Right lung (tissue), 5 donors: Measurements from ENCODE around the gene CHCHD6. TPM values are rescaled to one million over a fixed set of nuclear protein-coding genes. Genes with fewer than 3 reads are reported as not detected.
A peak's percentile ranks its signal among the peaks of the same experiment; 100 is the strongest.

ENCODE experiments used
- DNase-seq, 2 donors: peaks; one replicate each; pipeline ENCODE4 v3.0.0-alpha.2; 2013
- polyA plus RNA-seq, 5 donors: library from polyadenylated mRNA; unstranded; fragments of 120-200 nt; gene quantifications; one replicate each; pipeline versions ENCODE4 v1.2.1 to v1.2.3, GENCODE V29; 2013; ENCODE audit warnings: inconsistent platforms in 1 of 5, low replicate concordance in 1 of 5; ENCODE audit not compliant: insufficient read length in 5 of 5, insufficient read depth in 1 of 5

Gene CHCHD6
- polyA plus RNA-seq, 5 donors: 16.4 to 24.3 (median 20.4) TPM

GRCh38 chr3:126990890-126991289, 286.9 kb downstream of the CHCHD6 start:
- no peak for DNase-seq

DNA sequence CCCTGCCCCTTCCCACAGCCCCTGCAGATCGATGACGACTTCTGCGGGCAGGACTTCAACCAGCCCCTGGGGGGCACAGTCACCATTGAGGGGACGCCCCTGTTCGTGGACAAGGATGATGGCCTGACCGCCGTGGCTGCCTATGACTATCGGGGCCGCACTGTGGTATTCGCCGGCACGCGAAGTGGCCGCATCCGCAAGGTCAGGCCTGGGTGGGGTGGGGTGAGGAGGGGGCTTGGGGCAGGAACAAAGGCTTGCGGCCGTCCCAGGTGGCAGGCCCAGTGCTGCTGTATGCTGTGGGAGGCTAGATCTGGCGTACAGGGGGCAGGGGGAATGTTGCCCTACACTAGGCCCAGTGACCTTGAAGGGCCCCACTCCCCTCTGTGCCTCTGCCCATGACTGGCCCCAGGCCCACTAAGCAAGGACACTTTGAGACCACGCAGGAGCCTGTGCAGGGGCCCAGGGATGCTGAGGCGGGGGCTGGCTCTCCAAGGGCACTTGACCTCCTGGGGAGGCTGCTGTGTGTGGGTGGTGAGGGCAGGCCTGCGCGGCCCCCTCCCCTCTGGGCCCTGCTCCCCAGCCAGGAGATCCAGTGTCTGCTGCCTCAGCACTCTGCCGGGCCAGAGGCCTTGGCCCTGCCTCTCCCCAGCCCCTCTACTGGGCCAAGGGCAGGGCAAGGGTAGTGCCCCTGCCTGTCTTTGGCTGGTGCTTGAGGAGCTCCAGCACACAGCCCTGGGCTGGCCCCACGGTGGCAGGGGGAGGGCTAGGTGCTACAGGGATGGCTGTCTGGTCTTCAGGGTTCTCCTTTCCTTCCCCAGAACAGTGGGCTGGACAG, 287.5 kb downstream of the CHCHD6 start:
- no peak for DNase-seq

- DNase-seq: no peak
Measured at GRCh38 chr3:126992216-126992615, 288.2 kb downstream of the CHCHD6 start.

GRCh38 chr3:126992776-126993175, 288.7 kb downstream of the CHCHD6 start:
- no peak for DNase-seq

DNA sequence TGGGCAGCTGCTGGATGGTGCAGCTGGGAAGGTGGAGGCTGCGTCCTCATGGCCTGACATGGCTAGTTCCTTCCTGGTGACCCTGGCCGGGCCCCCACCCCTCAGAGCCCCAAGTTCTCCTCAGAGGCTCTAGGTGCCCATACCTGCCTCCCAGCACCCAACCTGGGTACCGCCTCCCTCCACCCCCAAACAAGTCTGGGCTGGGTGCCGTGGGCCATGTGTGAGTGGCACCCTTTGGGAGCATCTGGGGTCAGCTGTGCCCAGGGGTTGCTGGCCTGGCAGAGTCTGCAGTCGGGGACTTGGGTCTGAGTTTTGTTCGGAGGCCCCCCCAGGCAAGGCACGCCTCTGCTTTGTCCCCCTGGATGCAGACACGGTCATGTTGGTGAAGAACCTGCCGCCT, 289.4 kb downstream of the CHCHD6 start:
- no peak for DNase-seq

DNA sequence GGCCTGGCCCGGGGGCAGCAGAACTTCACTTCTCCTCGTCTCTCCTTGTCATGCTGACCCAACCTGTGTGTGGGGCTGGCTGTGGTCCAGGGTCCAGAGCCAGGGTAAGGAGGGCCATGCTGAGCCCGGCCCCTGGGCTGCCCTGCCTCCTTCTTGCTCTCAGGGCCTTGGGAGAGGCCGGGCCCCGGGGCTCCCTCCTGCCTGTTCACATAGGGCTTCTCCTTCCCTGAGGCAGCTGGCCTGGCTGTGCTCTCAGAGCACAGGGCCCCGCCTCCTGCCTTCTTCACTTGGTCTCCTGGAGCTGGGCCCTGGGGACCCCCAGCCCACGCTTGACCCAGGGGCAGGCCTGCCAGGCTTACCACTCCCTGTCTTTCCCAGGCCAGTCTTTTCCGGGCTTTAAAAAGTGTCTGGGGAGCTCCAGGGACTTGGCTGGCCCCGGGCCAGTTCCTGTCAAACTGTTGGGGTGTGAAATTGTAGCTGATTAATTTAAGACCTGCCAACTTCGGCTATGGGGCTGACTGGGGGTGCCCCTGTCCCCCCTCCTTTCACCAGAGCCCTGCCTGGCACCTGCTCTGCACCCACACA, 290.7 kb downstream of the CHCHD6 start:
- DNase-seq: no peak

DNA sequence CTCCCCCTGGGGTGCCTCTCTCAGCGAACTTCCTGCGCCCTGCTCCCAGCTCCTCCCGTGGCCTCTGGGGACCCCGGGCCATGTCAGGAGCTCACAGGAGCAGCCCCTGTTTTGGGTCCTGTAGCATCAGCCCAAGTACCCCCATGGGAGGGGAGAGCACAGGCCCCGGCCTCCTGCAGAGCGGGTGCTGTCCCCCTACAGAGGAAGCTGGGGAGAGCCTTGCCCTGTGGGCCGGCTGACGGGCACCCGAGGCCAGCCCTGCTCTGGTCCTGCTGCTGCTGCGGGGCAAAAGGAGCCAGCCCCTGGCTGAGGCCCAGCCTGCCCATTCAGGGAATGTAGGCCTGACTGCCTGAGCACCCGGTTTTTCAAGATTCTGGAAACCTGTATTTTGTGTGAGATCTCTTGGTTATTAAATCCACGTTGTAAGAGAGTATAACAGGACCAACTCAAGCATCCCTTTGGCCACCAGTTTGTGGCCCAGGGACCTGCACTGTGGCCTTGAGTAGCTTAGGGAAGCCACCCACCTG, 291.3 kb downstream of the CHCHD6 start:
- DNase-seq: no peak

DNA sequence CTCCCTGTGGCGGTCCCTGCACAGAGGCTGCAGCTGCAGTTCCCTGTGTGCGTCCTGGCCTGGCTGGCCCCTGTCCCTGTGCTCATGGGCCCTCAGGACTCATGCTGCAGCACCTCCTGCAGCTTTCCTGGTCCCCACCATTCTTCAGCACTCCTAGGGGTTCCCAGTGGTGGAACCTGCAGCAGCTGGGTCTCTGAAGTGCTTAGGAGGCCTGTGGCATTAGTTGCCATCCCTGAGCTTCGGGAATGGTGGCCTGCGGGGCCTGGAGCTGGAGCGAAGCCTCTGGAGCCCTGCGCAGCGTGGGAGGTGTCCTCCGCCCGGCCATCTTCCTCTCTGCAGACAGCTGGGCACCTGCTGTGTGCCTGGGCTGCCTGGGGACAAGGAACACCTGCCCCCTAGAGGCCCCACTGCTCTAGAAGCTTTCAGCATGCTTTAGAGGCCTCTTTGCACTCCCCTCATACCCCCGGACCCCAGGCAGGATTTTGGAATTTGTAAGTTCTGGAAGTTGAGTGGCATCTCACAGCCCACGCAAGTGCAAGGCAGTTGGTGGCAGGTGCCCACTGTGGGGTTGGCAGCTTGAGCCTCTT, 292.0 kb downstream of the CHCHD6 start:
- no peak for DNase-seq

DNA sequence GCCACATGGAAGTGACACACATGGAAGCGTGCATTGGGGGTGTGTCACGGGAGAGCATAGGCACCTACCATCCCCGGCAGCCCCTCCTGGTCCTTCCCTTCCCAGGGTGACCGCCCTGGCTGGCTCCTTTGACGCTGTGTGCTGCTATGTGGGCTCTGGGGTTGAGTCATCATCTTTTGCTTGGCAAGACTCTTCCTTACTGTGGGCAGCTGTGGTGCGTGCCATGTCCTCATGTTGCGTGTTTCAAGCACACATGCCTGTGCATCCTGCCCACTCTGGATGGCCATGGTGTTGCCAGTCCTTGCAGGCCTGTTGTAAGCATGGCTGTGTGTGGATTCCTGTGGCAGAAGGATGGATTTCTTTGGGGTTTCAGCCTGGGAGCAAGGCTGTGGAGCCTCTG, 292.9 kb downstream of the CHCHD6 start:
- no peak for DNase-seq

DNA sequence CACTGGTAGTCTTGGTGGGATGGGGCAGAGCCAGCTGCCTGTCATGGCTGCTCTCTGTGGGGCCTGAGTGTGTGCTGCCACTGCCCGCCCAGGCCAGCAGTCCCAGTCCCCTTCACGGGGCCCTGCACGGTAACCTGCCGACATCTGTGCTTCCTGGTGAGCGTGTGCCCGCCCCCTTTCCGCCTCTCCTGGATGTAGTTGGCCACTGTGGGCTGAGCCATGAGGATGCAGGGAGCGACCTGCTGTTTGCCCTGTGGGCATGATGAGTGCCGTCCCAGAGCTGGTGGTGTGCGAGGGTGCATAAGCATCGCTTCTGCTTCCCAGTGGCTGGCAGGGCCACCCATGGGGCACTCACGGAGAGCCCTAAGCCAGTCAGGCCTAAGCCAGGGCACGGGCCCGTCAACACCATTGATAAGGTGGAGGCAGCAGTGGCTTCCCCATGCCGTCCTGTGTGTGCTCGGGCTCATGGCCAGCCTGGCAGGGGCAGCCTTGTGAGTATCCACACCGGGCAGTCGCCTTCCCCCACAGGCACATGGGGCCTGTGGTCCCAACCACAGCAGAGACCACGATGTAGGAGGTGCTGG, 293.5 kb downstream of the CHCHD6 start:
- no peak for DNase-seq

DNA sequence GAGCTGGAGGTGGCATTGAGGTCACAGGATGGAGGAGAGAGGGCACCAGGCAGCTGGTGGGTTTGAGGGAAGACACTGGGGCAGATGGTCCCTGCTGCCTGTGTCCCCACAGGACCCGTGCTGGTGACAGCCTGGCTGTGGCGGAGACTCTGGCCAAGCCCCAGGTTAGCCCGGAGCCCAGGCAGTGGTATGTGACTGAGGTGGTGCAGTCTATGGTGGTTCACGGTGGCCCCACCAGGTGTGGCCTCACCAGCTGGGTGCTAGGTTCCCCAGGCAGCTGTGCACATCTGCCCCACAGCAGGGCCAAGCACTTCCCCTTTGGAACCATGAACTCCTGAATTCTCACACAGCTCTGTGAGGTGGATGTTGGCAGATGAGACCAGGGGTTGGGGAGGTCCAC, 294.3 kb downstream of the CHCHD6 start:
- DNase-seq: no peak

- DNase-seq: no peak
Measured at GRCh38 chr3:126998728-126999127, 294.7 kb downstream of the CHCHD6 start.

DNA sequence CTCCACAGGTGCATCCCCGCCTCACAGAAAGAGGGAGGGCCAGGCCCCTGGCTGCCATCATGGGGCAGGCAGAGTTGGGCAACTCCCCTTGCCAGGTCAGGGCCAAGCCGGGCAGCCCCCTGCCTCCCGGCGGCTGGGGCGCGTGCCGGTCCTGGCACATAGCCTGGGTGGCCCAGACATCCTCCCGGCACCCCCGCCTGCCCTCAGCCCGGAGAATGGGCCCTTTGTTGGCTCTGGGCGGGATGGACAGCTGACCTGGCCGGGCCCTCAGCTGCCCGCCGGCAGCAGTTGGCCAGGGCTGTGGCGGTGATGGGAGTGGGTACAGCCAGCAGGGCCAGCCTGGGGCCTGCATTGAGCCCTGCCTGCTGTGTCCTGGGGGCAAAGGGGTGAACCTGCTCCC, 295.3 kb downstream of the CHCHD6 start:
- DNase-seq: no peak

DNA sequence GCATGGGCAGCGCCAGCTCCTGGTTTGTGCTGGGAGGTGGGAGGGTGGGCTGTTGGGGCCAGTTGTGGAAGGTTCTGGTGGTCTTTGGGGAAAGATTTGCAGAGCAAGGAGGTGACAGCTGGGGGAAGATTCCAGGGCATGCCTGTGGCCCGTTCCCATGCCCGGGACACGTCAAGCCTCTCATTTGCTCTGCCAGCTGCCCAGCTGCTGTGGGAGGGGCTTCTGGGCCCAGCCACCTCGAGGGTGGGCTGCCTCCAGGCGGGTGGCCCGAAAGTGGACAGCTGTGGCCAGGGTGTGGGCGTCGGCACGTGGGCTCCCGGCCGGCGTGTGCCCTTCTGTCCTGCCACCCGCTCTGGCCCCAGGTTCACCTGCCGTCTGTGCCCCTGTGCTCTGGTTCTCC, 296.1 kb downstream of the CHCHD6 start:
- DNase-seq: no peak

- no peak for DNase-seq
Measured at GRCh38 chr3:127000761-127001160, 296.7 kb downstream of the CHCHD6 start.

GRCh38 chr3:127001486-127002194, 297.6 kb downstream of the CHCHD6 start:
- DNase-seq: no peak

GRCh38 chr3:127002195-127003174, 298.4 kb downstream of the CHCHD6 start:
- peak; percentile 86 to 90 for DNase-seq

DNA sequence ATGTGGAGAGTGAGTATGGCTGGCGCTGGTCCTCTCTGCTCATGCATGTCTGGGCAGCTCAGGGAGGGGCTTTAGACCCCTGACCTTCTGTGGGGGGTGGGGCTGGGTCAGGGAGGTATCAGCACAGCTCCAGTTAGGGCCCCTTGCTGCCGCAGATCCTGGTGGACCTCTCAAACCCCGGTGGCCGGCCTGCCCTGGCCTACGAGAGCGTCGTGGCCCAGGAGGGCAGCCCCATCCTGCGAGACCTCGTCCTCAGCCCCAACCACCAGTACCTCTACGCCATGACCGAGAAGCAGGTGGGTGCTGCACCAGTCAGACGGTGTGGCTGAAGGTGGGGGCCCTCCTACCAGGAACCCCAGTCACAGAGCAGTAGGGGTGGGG, 299.1 kb downstream of the CHCHD6 start:
- DNase-seq: no peak

- DNase-seq: no peak
Measured at GRCh38 chr3:127003601-127004280, 299.7 kb downstream of the CHCHD6 start.
